HG03196 (cell line): ENCODE measurements around the gene STRIT1.

ENCODE experiments used
- ATAC-seq: cut with Tn5 transposase; IDR thresholded peaks from one replicate; pipeline ENCODE4 v1.9.1; 2021; ENCODE audit not compliant: unreplicated experiment

STRIT1 gene

DNA sequence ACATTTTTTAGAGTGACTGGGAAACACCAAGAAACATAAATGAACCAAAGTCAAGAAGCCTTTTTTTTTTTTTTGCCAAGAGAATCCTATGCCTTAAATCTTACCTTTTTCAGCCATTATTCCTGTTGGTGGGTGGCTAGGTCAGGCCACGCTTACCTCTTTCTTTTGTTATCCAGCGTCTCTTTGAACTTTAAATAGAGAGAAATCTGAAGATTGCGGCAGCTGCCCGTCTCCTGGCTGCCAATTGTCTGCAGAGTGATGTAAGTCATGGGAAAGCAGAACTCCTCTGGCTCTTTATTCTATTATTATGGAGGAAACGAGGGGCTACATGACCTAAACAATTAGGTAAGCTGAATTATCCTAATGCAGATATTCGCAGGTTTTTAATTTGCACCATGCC lies at the start of gene STRIT1:
Gene STRIT1, minus strand, starts transcription at position 168 of the 400 bp plus-strand sequence.
- ATAC-seq: no peak

DNA sequence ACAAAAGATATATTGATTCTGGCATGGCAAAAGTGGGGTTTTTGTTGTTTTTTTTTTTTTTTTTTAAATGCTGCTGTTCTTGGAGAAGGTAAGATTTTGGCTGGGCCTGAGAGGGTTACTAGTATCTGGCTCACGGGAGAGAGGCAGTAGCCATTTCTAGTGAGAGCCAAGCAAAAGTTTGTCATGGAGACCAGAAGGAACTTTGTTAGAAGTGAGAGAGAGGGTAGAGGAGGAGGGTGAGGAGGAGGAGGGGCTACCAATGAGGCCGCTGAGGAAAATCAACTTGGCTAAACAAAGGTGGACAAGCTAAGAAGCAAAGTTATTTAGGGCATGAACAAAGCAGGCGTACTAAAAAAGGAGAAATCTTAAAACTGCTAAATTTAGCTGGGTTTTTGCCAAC lies 48.9 kb upstream of the STRIT1 start:
- ATAC-seq: no peak

DNA sequence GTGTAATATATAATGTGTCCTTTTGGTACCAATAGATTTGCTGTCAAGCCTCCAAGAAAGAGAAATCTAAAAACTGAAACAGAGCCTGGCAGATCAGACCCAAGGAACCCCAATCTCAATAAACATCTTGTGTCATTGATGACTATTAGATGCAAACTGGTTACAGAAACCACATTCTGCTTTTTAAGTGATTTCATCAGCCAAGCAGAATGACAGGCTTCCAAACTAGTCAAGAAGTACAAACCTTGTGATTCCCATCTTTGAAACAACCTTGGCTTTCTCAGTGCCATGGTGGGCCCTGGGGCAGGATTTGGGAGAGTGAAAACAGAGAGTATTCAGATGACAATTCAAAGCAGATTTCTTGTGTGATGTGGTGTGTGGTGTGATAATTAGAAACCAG lies 45.6 kb upstream of the STRIT1 start:
- ATAC-seq: no peak

DNA sequence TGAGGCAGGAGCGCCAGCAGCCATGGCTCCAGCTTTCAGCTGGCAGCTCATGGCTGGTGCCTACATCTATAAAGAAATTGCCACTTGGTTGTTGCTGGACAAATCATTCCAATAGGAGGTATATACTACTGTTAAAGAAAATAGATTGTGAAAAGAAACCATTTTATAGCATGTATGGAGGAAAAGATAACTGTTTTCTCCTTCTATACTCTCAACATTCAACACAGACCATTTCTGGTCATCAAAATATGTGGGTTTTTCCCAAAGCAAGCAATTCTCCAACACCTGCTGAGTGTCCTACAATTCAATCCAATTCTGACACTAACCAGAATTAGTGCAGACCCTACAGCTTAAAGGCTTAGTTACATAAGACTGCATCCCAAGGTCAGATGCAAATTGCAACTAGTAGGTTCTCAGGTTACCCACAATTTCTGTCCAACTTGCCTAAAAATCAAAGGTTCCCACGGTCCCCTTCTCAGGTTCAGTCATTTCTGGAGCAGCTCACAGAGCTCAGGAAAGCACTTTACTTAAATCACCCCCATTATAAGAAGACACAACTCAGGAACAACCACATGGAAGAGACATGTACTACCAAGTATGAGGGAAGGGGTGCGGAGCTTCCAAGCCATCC lies 42.4 kb upstream of the STRIT1 start:
- no peak for ATAC-seq

DNA sequence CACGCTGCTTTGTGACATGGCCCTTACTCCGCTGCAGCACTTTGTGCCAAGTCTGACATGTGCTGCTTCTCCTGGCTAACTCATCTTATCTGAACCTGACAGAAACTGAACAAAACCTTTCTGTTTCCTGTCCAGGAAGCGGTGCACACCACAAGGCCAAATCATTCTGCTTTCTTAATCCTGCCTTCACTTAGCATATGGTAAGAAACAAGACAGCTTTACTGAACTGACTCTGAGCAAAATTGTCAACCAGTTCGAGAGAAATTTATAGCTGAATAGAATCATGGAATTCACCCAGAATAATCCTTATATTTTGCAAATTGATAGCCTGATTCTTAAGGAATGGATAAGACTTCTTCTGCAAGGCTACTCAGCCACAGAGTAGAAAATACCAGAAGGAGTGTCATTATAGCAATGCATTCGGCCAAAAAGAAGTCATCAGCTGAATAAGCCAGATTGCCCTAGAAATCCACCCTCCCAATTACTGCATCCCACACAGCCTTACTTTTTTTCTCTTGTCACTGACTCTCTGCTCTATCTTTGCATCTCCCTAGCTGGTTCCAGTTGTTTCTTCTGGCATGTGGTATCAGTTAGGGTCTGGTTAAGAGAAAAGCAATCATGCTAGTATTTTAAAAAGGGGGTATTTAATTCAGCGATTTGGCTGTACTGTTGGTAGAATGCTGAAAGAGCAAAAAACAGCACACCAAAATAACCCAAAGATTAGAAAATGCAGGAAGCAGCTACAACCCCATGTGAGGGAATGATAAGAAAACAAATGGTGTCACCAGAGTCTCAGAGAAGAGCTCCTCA lies 41.6 kb upstream of the STRIT1 start:
- ATAC-seq: peak; percentile 97

DNA sequence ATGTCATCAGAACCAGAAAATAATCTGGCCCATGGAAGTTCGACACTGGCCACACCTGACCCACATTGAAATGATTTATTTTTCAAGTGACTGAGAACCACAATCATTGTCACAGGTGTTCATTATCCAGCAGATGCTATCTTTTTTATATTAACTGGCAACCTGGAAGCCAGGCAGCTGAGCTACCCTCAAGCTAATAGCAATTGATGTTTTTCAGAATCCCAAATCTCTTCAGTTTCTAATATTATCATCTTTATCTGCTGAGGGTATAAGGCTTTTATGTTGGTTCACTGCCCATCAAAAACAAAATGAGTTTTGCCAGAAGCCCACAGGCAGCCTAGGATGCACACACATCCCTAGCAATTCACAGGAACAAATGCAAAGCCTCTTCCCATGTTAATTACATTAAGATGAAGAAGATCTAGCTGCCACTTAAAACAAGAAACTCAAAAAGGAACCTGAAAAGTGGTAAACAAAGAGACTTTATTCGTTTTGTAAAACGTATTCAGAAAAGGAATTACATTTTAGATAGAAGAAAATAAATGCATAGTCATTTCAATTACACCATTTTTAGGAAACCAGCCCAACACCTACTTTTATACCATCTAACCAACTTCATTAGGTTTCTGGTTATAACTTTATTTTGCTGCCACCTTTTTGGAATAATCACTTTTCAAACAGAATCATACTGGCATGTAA lies 40.9 kb upstream of the STRIT1 start:
- ATAC-seq: no peak

DNA sequence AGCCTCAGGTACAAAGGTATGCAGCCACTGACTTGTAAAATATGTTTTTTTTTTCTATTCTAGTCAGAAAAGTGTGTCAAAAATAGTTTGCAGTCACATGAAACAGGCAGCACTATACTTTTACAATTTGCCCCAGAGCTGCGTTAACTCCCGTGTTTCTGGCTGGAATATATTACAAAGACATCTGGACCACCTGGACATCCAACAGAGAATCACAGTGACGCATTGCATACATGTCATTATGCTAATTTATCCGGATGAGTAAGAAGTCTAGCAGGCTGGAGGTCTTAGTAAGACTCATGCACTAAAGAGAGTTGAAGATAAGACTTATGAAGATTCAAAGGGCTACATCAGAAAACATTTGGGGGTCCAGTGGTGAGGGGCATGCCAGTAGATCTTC lies 39.2 kb upstream of the STRIT1 start:
- no peak for ATAC-seq

DNA sequence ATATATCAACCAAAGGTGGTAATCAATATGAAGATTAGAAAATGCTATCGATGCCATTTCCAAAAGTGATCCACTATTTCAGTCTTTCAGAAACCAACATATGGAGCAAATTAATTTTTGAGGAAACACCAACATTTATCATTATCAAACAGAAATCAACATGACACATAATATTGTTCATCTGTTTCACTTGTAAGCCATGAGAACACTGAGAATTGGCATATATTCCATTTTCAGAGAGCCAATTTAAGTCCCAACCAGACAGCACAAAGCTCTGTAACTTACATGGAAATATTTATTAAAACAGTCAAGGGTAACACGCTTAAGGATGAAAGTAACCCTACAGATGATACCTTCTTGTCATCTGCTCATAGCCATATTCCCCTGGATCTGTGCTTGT lies 37.6 kb upstream of the STRIT1 start:
- ATAC-seq: no peak

DNA sequence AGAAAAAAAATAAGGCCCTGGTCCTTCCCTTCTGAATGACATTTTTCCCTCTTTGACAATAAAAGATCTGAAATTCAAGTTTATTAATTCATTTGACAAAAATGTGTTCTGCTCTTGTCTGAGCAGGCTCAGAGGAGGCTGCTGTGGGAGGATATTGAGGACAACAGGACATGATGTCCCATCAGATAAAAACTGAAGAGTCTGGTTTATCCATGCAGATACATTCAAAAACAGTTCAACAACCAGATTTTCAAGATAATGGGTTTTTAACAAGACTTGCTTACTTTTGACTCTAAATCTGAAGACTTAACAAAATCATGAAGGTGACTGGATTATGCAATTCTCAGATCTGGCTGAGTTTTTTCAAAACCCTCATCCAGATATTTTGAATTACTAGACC lies 36.9 kb upstream of the STRIT1 start:
- ATAC-seq: no peak

DNA sequence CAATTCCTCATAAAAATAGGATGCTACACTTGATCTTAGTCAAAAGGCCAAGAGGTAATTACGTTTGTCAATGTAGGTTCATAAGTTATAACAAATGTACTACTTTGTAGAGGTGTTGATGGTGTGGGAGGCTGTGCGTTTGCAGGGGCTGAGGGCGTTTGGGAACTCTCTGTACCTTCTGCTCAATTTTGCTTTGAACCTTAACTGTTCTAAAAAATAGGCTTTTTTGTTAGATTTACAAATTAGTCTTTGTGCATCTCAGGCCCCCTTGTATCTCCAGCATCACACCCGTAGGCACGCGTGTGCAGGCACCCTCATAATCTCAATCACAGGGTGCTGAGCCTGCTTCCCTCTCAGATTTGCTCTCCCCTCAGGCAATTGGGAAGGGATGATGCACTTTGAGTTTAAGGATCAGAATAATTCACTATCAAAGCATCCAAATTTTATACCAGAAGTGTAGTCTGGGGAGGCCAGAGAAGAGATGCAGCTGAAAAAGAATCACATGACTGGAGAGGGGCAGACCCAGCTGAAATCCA lies 36.1 kb upstream of the STRIT1 start:
- ATAC-seq: no peak

DNA sequence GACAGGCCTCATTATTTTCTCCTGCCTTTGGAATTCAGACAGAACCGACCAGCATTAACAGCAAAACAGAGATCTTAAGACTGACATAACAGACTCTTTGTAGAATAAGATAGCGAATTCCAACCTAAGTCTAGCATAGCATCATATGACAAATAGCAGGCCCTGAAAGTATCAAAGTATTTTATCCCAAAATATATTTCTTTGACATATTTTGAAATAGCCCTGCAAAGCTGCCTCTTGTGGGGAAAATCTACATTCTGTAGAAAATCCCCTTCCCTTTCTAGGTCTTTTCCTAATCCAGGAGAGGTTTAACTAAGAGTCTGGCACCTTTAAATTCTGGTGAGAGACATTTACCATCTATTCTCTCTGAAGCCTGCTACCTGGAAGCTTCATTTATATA lies 34.4 kb upstream of the STRIT1 start:
- no peak for ATAC-seq

DNA sequence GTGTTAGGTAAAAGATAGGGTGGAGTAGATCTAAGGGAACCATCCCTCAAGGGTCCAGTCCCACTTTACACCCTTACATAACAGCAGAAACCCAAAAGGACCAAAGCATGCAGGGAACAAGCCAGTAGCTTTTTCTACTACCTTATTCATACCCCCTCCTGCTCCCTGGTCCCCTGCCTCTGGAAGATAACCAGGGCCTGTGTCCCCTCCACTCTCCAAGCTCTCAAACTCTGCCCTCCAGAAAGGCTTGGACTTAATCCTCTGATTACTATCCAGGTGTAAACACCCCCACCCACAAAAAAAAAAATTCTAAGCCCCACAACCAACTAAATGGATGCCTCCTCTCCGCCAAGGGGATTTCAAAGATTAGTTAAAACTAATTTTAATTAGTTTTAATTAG lies 33.9 kb upstream of the STRIT1 start:
- no peak for ATAC-seq

DNA sequence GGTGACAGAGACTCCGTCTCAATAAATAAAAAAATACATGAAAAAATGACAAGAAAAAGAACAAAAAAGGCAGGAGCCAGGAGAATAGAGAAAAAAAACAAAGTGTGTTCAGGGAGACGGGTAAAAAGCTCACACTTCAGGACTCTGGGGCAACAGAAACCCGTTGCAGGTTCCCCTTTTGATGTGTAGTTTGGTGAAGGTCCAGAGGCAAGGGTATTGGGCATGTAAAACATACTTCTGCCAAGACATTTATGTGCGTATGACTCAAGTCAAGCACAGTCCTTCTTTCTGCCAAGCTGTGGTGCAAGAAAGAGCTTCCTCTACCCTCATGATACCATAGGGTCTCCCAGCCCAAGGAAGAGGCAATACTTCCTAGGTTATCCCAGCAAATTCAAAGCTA lies 33.4 kb upstream of the STRIT1 start:
- ATAC-seq: no peak

DNA sequence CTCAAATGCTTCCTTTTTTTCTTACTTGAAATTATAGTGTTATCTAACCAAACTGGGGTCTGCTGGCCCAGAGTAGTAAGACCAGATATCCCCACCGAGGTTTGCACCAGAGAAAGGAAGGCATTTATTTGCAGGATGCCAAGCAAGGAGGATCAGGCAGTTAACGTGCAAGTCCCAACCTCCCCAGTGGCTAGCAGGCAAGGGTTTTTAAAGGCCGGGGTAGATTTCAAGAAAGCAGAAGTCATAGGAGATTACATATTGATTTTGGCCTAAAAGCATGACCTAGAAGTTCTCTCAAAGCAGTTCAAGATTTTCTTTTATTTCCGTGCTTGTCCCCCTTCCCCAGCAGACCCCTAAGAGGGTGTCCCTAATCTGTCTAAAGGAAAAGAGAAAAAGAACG lies 32.8 kb upstream of the STRIT1 start:
- ATAC-seq: no peak

DNA sequence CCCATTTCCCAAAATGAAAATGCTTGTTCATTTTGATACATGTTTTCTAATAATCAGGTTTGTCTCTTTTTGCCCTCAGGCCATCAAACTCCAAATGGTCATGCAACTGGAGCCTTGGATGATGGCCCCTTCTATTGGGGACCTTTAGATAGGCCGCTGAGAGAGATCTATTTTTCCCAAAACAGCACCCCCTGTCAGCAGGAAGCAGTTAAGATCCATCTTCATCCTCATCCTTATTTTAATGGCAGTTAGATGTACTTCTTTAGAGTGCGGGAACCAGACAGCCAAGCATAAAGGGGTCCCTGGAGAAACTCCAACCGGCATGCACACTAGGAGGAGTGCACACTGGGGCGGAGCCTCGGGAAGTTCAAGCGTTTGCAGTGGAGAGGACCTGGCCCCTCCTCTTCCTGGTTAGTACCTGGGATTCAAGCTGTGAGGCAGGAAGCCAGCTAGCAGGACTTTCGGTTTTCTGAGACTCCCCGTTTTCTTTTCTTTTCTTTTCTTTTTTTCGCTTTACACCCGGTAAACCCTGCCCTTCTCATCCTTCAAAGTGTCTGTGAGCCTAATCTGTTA lies 31.9 kb upstream of the STRIT1 start:
- no peak for ATAC-seq

DNA sequence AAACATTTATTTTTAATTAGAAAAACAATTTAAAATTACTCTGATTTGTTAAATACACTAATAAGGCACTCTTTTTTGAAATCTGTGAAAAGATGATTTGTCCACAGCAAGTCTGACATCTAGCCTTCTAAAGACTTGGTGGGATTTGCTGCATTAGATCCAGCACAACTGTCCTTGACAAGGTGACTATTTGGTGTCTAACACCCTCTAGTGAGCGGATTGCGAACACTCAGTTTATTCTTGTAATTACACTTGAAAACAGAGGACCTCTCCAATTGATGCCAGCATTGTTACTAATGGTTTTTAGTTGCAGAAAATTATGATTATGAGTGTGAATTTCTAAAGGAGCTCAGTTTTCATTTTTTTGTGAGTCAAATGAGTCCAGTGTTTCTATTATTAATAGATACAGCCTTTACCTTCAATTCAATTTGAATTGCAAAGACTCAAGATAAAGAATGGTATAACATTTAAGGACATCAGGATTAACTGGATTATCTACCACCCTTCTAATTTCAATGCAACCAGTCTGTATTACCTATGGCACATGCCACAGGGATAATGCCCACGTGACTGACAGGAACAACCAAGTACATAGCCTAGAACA lies 29.7 kb upstream of the STRIT1 start:
- ATAC-seq: peak; percentile 70

DNA sequence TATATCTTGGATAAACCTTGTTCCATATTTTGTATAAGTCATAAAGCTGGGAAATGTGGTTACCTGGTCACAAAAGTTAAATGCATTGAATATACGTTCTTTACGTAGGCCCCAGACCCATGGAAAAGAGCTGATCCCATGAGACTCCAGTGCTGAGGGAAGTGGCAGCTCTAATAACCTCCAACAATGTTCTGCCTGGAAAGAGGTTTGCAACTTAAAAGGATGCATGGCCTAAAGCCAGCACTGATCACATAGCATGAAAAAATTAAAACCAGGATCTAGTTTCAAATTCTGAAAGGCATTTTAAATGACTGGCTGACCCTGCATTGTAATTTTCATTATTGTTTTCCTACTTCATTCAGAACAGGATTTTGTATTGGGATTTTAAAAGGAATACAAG lies 27.9 kb upstream of the STRIT1 start:
- no peak for ATAC-seq

DNA sequence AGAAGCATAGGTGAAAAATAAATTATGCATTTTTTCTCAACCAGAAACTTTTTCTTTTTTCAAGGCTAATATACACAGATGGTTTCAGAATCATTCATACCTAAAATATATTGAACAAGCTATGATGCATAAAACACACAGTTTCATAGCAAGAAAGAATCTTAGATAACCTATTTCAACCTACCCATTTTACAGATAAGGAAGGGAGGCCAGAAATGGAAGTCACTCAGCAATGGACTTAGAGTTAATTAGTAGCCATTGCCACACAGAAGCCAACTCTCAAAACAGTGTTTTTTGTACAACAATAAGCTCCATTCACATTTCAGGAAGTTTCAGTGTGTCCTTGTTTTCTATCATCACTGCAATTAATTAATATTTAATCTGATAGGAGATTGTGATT lies 27.5 kb upstream of the STRIT1 start:
- ATAC-seq: no peak

DNA sequence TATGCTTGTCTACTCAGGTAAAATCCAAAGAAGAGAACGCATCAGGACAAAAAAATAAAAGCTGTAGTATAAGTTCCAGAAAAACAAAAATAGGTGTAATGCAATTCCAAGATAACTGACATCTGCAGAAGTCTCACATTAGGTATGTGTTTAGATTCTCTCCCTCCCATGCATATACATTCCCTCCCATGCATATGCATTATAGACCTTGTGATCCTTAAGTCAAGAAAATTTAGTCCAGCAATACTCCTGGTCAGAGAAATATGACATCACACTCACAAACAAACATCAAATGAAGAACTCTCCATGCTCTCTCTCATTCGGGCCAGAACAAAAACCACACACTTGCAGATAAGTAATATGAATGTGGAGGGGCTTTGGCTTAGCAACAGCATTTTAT lies 25.3 kb upstream of the STRIT1 start:
- no peak for ATAC-seq

DNA sequence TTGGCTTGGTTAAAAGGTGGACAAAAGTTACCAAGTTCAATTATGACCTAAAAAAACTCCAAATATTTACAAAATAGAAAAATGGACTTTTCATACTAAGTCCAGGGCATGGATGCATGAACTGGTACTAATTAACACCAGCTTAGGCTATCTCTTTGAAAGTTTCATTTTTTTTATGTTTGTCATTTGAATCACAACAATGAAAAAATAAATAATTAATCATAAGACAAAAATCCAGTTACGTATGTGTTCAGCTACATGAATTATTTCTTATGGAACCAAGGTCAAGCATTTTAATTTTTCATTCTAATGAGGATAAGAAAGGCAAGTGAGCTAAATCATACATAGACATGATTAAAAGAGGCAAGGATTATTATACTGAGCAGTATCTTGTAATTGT lies 23.7 kb upstream of the STRIT1 start:
- ATAC-seq: no peak

DNA sequence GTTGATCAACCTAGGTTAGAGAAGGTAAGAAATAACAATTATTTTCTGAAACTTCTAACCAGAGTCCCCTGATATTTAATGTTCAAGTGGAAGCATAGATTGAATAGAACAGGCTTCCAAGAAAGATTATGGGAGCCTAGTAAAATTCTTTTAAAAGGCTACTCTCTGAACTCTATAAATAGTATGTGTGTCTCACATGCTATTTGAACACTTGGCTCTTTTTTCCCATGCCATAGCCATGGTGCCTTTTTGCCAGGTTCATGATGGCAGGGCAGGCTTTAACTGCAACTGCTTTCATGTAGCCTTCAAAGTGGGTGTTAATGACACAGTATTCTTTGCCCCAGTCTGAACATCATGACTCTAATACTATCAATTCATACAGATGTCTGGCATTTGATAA lies 22.9 kb upstream of the STRIT1 start:
- ATAC-seq: no peak
